ENCODE measurements around the gene NUDT3. TPM values are rescaled to one million over a fixed set of nuclear protein-coding genes. Genes with fewer than 3 reads are reported as not detected.

NUDT3 gene
- total and polyA plus RNA-seq, 8 donors, result 8.7 to 34.0 (median 13.1) TPM

GRCh38 chr6:34249469-34250261 lies 142.8 kb downstream of the NUDT3 start:
- DNase-seq, result no peak
- peaks cover 0 to 6% (median 1%) of the 10 kb centered on the region in 4 donors for H3K36me3 ChIP-seq
- peak overlapping the region; percentile 63 to 89 (median 66) for H3K4me3 ChIP-seq
- peaks cover 15 to 42% (median 30%) of the 10 kb centered on the region in 4 donors for H3K4me1 ChIP-seq
- TF ChIP-seq POLR2A (IDR thresholded peaks at IDR 0.05), result no peak
- TF ChIP-seq POLR2AphosphoS5 (IDR thresholded peaks at IDR 0.05), result no peak
- TF ChIP-seq EP300 (IDR thresholded peaks at IDR 0.05), result no peak
- TF ChIP-seq CTCF (IDR thresholded peaks at IDR 0.05), result no peak
- intact Hi-C loops (cut with DNase I; ENCODE audit: low total_unique reads), result loop anchor here (5.0 kb wide), 1 partner anchor 163 kb away; no protein-coding TSS in a partner anchor
- 40 to 43% (median 43%) methylated on average over 18 of the region's 18 CpGs for WGBS, 5 donors
- no peaks in the 10 kb centered on the region for H3K27me3 ChIP-seq
- H3K27ac ChIP-seq, result peak overlapping the region; percentile 86 to 94 (median 89)
- H3K9me3 ChIP-seq, result no peaks in the 10 kb centered on the region

GRCh38 chr6:34248727-34249468 lies 143.6 kb downstream of the NUDT3 start, which contains the start of gene SMIM29:
TSS of gene SMIM29 (minus strand) at chr6:34249006. CDS start at chr6:34247791, 1,215 bp downstream.
- Histone ChIP-seq H3K9me3 (no peaks in the 10 kb centered on the region), H3K4me1 (peaks cover 22 to 49% (median 38%) of the 10 kb centered on the region in 4 donors), H3K27me3 (no peaks in the 10 kb centered on the region), H3K27ac (peak within 1 kb of the TSS; percentile 86 to 94 (median 89)), H3K4me3 (peak within 1 kb of the TSS; percentile 63 to 89 (median 66)), H3K36me3 (peaks cover 0 to 8% (median 1%) of the 10 kb centered on the region in 4 donors)
- intact Hi-C loops (cut with DNase I; ENCODE audit: low total_unique reads), result loop anchor here (5.0 kb wide), 1 partner anchor 163 kb away; no protein-coding TSS in a partner anchor
- TF ChIP-seq POLR2A (IDR thresholded peaks at IDR 0.05) (peak in 2 of 4 donors; percentile 24 to 57), POLR2AphosphoS5 (IDR thresholded peaks at IDR 0.05) (peak; percentile 56 to 91 (median 84)), EP300 (IDR thresholded peaks at IDR 0.05) (no peak), CTCF (IDR thresholded peaks at IDR 0.05) (peak in 5 of 7 experiments; percentile 91 to 99 (median 98))
- WGBS, 5 donors, result 0 to 2% (median 1%) methylated on average over 29 to 79 of the region's 79 CpGs
- peak; percentile 97 to 98 for DNase-seq

GRCh38 chr6:34248198-34248726 lies 144.2 kb downstream of the NUDT3 start:
- Histone ChIP-seq H3K4me3 (peak overlapping the region; percentile 63 to 89 (median 66)), H3K27me3 (no peaks in the 10 kb centered on the region), H3K9me3 (no peaks in the 10 kb centered on the region), H3K36me3 (peaks cover 0 to 15% (median 5%) of the 10 kb centered on the region in 4 donors), H3K27ac (peak overlapping the region; percentile 86 to 94 (median 89)), H3K4me1 (peaks cover 26 to 56% (median 41%) of the 10 kb centered on the region in 4 donors)
- 8 to 18% (median 11%) methylated on average over 11 to 17 of the region's 17 CpGs for WGBS, 5 donors
- TF ChIP-seq CTCF (IDR thresholded peaks at IDR 0.05) (no peak), EP300 (IDR thresholded peaks at IDR 0.05) (no peak), POLR2A (IDR thresholded peaks at IDR 0.05) (no peak), POLR2AphosphoS5 (IDR thresholded peaks at IDR 0.05) (no peak)
- DNase-seq, result peak; percentile 52 to 73
- intact Hi-C loops (cut with DNase I; ENCODE audit: low total_unique reads), result loop anchor here (5.0 kb wide), 1 partner anchor 164 kb away; no protein-coding TSS in a partner anchor
